Suppressor macrophage (primary cell): ENCODE measurements around the gene MEX3D.
A peak's percentile ranks its signal among the peaks of the same experiment; 100 is the strongest.
"Not testable (repeated sequence)": the region's sequence is repeated elsewhere in the genome, so short reads cannot be mapped to it uniquely, and the experiment has no call there.

Experiments
- DNase-seq, 4 experiments: peaks; one replicate each; pipeline ENCODE4 v3.0.0-alpha.2; 2020 to 2022

The MEX3D gene

DNA sequence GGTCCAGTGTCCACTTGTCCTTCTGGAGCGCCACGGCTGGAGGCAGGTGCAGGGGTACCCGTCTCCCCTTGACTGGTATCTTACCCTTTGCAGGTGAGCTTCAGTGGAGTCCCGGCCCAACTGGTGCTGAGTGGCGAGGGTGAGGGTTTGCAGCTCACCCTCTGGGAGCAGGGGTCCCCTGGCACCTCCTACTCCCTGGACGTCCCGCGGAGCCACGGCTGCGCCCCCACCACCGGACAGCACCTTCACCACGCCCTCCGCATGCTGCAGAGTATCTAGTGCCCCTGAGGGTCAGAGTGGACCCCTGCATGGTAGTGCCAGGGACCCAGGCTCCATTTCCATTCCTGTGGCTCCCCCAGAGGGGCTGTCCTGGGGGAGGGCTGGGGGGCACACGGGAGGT is 33.2 kb downstream of the MEX3D start:
- no peak for DNase-seq

DNA sequence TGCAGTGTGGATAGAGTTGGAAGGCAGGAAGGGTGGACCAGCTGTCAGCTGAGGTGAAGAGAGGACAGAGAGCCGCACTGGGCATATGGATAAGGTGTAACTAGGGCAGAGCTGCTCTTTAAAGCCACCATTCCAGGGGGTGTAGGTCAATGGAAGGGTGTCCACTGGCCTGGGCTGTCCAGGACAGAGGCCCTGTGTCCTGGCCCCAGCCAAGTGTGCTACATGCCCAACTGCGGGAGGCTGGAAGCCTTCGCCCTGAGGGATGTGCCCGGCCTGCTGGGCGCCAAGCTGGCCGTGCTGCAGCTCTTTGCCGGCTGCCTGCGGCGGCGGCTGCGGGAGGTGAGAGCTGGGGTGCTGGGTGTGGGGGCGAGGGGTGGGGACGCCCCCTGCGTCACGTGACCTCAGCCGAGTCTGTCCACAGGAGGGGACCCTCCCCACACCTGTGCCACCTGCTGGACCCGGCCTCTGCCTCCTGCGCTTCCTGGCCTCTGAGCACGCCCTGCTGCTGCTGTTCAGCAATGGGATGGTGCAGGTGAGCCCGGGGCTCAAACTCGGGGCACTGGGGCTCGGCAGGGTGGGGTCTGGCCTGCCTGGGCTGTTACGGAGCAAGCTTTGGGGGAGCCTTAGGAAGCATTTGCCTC is 34.5 kb downstream of the MEX3D start:
- no peak for DNase-seq

- no peak for DNase-seq
These were observed 36.1 kb downstream of the MEX3D start for GRCh38 chr19:1532003-1532402.

- DNase-seq, result no peak
These were observed 36.5 kb downstream of the MEX3D start for GRCh38 chr19:1531587-1531986.

- not testable (repeated sequence) for DNase-seq
These were observed 37.3 kb downstream of the MEX3D start for GRCh38 chr19:1530856-1531255.

DNA sequence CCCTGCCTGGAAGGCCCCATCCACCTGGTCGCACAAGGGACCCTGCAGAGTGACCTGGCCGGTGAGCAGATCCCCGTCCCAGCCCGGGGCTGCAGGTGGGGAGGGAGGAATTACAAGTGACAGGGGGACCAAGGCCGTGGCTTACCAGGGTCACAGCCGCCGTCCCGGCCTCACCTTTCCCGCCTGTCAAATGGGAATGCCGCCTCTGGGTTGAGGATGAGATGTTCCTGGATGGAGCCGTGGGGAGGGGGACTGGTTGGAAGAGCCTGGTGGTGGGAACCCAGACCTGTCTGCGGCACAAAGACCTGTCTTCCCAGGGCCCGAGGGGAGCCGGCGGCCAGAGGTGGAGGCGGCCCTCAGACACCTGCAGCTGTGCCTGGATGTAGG is 38.7 kb downstream of the MEX3D start:
- no peak for DNase-seq

GRCh38 chr19:1528596-1529429 is 39.3 kb downstream of the MEX3D start:
- no peak for DNase-seq

DNA sequence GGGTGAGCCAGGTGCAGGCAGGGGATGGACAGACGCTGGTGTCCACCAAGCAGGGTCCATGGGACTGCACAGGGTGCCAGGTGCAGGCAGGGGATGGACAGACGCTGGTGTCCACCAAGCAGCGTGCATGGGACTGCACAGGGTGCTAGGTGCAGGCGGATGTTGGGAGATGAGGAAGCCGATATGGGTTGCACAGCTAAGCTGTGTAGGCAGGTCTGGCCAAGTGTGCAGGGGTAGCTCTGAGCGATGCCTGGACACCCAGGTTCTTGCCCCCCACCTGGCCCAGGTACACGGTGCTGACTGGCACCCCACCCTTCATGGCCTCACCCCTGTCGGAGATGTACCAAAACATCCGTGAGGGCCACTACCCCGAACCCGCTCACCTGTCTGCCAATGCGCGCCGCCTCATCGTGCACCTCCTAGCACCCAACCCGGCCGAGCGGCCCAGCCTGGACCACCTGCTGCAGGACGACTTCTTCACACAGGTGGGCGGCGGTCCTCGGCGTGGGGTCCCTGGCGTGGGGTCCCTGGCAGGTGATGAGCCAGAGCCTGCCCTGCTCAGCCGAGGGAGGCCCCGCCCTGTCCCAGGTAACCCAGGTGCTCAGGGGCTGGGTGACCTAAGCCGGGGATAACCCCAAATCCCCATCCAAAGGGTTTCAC is 40.3 kb downstream of the MEX3D start:
- DNase-seq, result no peak

DNA sequence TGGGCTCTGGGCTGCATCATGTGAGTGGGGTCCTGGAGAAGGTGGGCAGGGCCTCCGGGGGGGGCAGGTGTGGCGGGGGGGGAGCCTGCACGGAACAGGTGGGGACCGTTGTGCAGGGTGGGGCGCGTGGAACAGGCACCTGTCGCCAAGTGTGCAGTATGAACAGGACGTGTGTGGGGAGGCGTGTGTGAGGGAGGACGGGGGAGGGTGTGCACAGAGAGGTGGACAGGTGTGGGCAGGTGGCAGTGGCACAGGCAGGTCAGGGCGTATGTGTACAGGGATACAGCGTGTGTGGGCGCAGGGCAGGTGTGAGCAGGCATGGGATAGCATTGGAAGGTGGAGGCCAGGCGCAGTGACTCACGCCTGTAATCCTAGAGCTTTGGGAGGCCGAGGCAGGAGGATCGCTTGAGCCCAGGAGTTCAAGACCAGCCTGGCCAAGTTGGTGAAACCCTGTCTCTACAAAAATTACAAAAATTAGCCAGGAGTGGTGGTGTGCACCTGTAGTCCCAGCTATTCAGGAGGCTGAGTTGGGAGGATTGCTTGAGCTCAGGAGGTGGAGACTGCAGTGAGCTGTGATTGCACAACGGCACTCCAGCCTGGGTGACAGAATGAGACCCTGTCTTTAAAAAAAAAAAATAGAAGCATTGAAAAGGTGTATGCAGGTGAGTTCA is 41.0 kb downstream of the MEX3D start:
- DNase-seq, result no peak

- DNase-seq, result no peak
These were observed 41.9 kb downstream of the MEX3D start for GRCh38 chr19:1526066-1526778.

- no peak for DNase-seq
These were observed 42.8 kb downstream of the MEX3D start for GRCh38 chr19:1525343-1525742.

- no peak for DNase-seq
These were observed 43.2 kb downstream of the MEX3D start for GRCh38 chr19:1524972-1525325.

DNA sequence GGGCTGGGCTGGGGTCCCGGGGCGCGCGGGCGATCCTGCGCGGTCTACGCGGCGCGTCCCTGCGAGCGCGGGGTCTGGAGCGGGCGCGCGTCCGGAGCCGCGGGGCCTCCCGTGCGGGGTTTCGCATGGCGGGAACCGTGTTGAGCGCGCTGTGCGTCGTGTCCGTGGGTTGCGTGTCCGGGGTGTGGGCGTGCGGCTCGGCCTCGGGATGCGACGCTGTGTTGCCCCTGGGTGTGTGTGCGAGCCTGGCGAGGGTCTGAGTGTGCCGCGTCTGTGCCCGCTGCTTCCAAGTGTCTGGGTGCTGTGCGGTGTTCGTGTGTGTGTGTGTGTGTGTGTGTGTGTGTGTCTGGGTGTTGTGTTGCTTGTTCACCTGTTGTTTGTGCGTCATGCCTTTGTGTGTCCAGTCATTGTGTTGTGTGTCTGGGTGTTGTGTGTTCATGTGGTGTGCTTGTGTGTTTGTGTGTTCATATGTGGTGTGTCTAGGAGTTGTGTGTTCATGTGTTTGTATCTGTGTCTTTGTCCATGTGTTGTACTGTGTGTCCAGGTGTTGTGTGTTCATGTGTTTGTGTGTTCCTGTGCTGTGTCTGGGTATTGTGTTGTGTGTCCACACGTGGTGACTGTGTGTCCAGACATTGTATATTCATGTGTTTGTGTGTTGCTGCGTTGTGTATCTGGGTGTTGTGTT is 43.7 kb downstream of the MEX3D start:
- no peak for DNase-seq

- peak in 1 of 4 experiments; percentile 24 for DNase-seq
These were observed 44.5 kb downstream of the MEX3D start, which contains the start of gene PLK5 for GRCh38 chr19:1523412-1524286. PLK5 (plus strand) TSS chr19:1524077; CDS start chr19:1526997, 2,920 bp downstream.

DNA sequence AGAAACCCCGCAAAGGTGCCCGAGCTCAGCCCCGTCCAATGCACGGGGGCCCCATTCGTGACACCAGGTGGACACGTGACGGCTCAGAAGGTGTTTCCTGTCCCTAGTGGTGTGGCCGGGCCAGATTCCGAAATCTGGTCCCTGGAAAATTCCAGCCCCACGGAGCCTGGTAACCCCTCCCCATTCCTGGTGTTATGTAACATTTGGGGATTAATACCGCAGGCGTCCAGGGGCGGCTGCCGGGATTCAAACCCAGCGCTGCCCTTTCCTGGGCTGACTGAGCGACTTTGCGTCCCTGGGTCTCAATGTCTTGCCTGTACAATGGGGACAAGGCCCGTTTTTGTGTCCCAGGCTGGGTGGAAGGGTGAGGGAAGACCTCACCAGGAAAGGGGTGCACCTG is 45.3 kb downstream of the MEX3D start:
- DNase-seq, result no peak

DNA sequence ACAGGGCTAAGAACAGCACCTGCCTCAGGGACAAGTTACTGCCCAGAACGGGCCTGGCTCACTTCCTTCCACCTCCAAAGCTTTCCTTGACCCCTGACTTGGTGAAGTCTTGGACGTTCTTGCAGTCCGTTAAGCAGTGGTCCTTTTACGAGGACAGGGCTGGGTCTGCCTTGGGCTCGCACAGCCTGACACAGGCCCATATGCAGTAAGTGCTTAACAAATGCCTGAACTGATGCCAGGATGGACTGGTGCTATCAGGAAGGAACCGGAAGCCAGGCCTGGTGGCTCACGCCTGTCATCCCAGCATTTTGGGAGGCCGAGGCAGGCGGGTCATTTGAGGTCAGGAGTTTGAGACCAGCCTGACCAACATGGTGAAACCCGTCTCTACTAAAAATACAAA is 46.1 kb downstream of the MEX3D start:
- no peak for DNase-seq

DNA sequence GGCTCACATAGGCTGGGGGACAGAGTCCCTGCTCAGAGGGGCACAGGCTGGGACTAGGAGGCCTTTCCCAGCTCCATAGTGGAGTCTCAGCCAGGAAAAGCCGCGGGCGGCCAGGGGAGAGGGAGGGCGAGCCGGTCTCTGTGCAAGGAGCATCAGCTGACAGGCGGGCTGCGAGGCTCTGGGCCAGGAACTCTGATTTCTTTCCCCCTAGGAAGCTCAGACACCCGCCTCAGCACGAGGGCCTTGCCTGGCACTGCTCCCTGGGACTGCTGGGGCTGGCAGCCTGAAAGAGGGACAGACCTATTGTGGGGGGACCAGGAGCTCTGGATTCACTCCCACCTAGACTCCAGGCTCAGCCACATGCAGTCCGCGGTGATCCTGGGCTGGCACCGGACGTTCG is 46.5 kb downstream of the MEX3D start:
- DNase-seq, result no peak

GRCh38 chr19:1520203-1520780 is 47.8 kb downstream of the MEX3D start:
- no peak for DNase-seq

DNA sequence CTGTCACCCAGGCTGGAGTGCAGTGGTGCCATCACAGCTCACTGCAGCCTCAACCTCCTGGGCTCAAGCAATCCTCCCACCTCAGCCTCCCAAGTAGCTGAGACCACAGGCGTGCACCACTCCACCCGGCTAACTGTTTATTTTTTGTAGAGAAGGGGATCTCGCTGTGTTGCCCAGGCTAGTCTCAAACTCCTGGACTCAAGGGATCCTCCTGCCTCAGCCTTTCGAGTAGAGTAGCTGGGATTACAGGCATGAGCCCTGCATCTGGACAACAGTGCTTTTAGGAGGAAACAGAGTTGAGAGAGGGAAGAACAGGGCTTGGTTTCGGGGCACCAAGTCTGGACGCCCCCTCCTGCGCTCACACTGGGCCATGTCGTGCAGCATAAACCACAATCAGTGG is 48.3 kb downstream of the MEX3D start:
- DNase-seq, result not testable (repeated sequence)

- no peak for DNase-seq
These were observed 49.7 kb downstream of the MEX3D start for GRCh38 chr19:1518471-1518870.

DNA sequence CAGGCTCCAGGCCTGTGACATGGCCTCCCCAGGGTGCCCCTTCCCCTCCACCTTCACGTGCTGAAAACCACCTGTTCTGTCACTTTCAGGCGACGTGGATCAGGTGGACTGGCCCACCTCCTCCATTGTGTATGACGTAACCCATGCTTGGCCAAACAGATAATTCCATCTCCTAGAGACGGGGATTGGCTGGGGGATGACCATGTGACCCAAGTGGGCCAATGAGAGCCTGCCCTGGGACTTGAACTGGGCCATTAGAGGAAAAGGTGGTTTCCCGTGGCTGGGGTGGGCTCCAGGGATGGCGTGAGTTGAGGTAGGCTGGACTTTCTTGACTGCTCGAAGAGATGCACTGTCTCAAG is 51.8 kb downstream of the MEX3D start:
- DNase-seq, result no peak
